GM12878 (cell line): Measurements from ENCODE around the gene VAV2. TPM values are rescaled to one million over a fixed set of nuclear protein-coding genes. Genes with fewer than 3 reads are reported as not detected.
A peak's percentile ranks its signal among the peaks of the same experiment; 100 is the strongest.

Experiments used
- ATAC-seq: fragments of 200-7000 bp; cut with Tn5 transposase; 3 replicates; pipeline ENCODE4 v1.9.1; 2020; ENCODE audit warnings: mild to moderate bottlenecking, moderate library complexity
- BruUV-seq: library from RNA; stranded (reverse); fragments of 400-500 nt; replicated peaks from 2 replicates; lab custom pipeline; 2021; lab: Mats Ljungman, UMichigan
- CTCF ChIA-PET: fragments of 300-600 bp; sonication (Branson Sonifier 250); formaldehyde crosslinking; extraction: SDS; loops from one replicate; lab custom pipeline; 2021; ENCODE audit warnings: inconsistent platforms; lab: Yijun Ruan, JAX
- POLR2A ChIA-PET: fragments of 350-600 bp; formaldehyde crosslinking; extraction: SDS; loops from one replicate; lab custom pipeline; 2021; ENCODE audit warnings: inconsistent platforms; lab: Charles Lee
- RAD21 ChIA-PET: fragments of 300-600 bp; sonication (Branson Sonifier 250); formaldehyde crosslinking; loops from one replicate; lab custom pipeline; 2023; ENCODE audit warnings: antibody characterized with exemption; ENCODE audit not compliant: unreplicated experiment; lab: Charles Lee
- SMC1A ChIA-PET: fragments of 300-600 bp; sonication (Branson Sonifier 250); formaldehyde crosslinking; loops from one replicate; lab custom pipeline; 2023; ENCODE audit not compliant: unreplicated experiment, uncharacterized antibody; lab: Charles Lee
- DNase-seq: peaks from one replicate; pipeline ENCODE4 v3.0.0-alpha.2; 2011; ENCODE audit warnings: low read depth, low spot score
- FAIRE-seq: peaks from 3 replicates; lab custom pipeline; 2011; peaks lifted over from hg19 to GRCh38; lab: Jason Lieb, UNC
- H2AFZ ChIP-seq: 2 replicates; pipeline ENCODE4 v1.6.0; 2011; ENCODE audit warnings: low read depth, low read length, control low read depth; ENCODE audit not compliant: control insufficient read depth
- H3K27ac ChIP-seq: 2 replicates; pipeline ENCODE4 v1.5.1; 2011; ENCODE audit warnings: control low read depth; ENCODE audit not compliant: control insufficient read depth, insufficient read depth
- H3K27me3 ChIP-seq, 2 experiments: replicated peaks in 1 of 2; 2 replicates each; pipeline versions ENCODE4 v1.6.0 to v1.6.1; 2011; ENCODE audit warnings: low read length in 1 of 2; ENCODE audit not compliant: control insufficient read depth in 2 of 2, insufficient read depth in 2 of 2
- H3K36me3 ChIP-seq, 2 experiments: 2 replicates each; pipeline ENCODE4 v1.5.1; 2011; ENCODE audit warnings: low read length in 1 of 2; ENCODE audit not compliant: control insufficient read depth in 2 of 2, insufficient read depth in 2 of 2
- H3K4me1 ChIP-seq: 2 replicates; pipeline ENCODE4 v1.6.1; 2011; ENCODE audit warnings: mild to moderate bottlenecking, low read length, moderate library complexity, mixed read lengths; ENCODE audit not compliant: control insufficient read depth, insufficient read depth
- H3K4me2 ChIP-seq: 2 replicates; pipeline ENCODE4 v1.6.0; 2011; ENCODE audit warnings: control low read depth; ENCODE audit not compliant: control insufficient read depth, insufficient read depth
- H3K4me3 ChIP-seq: fragments of 200-600 bp; sonication (generic); 2 replicates; pipeline ENCODE4 v1.5.1; 2016
- H3K79me2 ChIP-seq: 2 replicates; pipeline ENCODE4 v1.6.0; 2011; ENCODE audit warnings: low read length; ENCODE audit not compliant: control insufficient read depth, insufficient read depth
- H3K9ac ChIP-seq: 2 replicates; pipeline ENCODE4 v1.8.0; 2011; ENCODE audit warnings: low read length, control low read depth, mixed read lengths; ENCODE audit not compliant: control insufficient read depth, insufficient read depth
- H3K9me3 ChIP-seq: replicated peaks from 3 replicates; pipeline ENCODE4 v1.5.1; 2011; ENCODE audit warnings: mild to moderate bottlenecking, low read length; ENCODE audit not compliant: control insufficient read depth, insufficient read depth
- H4K20me1 ChIP-seq: 2 replicates; pipeline ENCODE4 v1.6.0; 2011; ENCODE audit not compliant: control insufficient read depth, insufficient read depth
- BHLHE40 ChIP-seq, 2 experiments: fragments of 450-650 bp in 1 of 2; IDR thresholded peaks; 2 replicates each; pipeline ENCODE4 v1.6.1; 2011 to 2017; ENCODE audit warnings: low read depth in 2 of 2, borderline replicate concordance in 1 of 2, improper control_type of control experiment in 1 of 2, low read length in 1 of 2, mild to moderate bottlenecking in 1 of 2
- HDGF ChIP-seq: fragments of 450-650 bp; IDR thresholded peaks from 2 replicates; pipeline ENCODE4 v1.6.1; 2016; ENCODE audit warnings: antibody characterized with exemption
- NRF1 ChIP-seq: conservative IDR thresholded peaks from 2 replicates; pipeline ENCODE4 v1.6.1; 2011; ENCODE audit warnings: mild to moderate bottlenecking, low read depth, low read length, improper control_type of control experiment
- PBX3 ChIP-seq: IDR thresholded peaks from 2 replicates; pipeline ENCODE4 v1.6.1; 2011; ENCODE audit warnings: mild to moderate bottlenecking, low read depth, low read length, moderate library complexity; ENCODE audit not compliant: insufficient replicate concordance
- RELA ChIP-seq: fragments of 450-650 bp; IDR thresholded peaks from 2 replicates; pipeline ENCODE4 v1.8.0; 2014; ENCODE audit warnings: borderline replicate concordance; ENCODE audit not compliant: partially characterized antibody
- WGBS: methylation state at CpG from one replicate; pipeline ENCODE4 v1.1.6; 2016; ENCODE audit warnings: low lambda C conversion rate; ENCODE audit not compliant: insufficient replicate concordance, insufficient coverage; ENCODE audit errors: missing lambda C conversion rate; 5-methylcytosine and 5-hydroxymethylcytosine counted together
- in situ Hi-C: fragments of 300-500 bp; cut with MboI; formaldehyde crosslinking; loops from 9 replicates; pipeline ENCODE4 v1.14.3; 2018; ENCODE audit warnings: mixed read lengths
- intact Hi-C: fragments of 100-400 bp; cut with micrococcal nuclease; formaldehyde crosslinking; loops from one replicate; pipeline ENCODE4 v1.14.2; 2022; ENCODE audit not compliant: unreplicated experiment
- polyA plus RNA-seq, 11 experiments: library from polyadenylated mRNA; depleted of rRNA in 4 of 11; unstranded in 6 of 11; stranded (reverse) in 5 of 11; fragments of >200 nt; fragmentation: Nextera tagmentation in 4 of 11; fragmentation: Illumina TruSeq in 1 of 11; extraction: Ambion mirVana in 4 of 11; extraction: Trizol in 1 of 11; gene quantifications; 1 replicate in 1 of 11; 2 replicates in 10 of 11; pipeline versions ENCODE4 v1.2.1 to v1.2.3, GENCODE V29; 2011 to 2016; ENCODE audit warnings: inconsistent platforms in 2 of 11, missing spikeins in 2 of 11, low read depth in 1 of 11
- total RNA-seq, 4 experiments: library from RNA; depleted of rRNA in 3 of 4; stranded (reverse); fragments of >200 nt in 3 of 4; fragmentation: Illumina TruSeq in 1 of 4; extraction: Trizol in 1 of 4; gene quantifications; 2 replicates each; pipeline versions ENCODE4 v1.2.1 to v1.2.3, GENCODE V29; 2013 to 2021
- TF ChIP-seq, protein P1 (sequence below): fragments of 150-350 bp; IDR thresholded peaks from 2 replicates; pipeline ENCODE4 v1.6.1; 2016; ENCODE audit warnings: low read depth, low read length

VAV2 gene
- total and polyA plus RNA-seq, 10 of the 15 experiments (the other 5 are each of a cell fraction or from before 2014, with no cell fraction given): 0.13 to 43.9 (median 16.9) TPM

DNA sequence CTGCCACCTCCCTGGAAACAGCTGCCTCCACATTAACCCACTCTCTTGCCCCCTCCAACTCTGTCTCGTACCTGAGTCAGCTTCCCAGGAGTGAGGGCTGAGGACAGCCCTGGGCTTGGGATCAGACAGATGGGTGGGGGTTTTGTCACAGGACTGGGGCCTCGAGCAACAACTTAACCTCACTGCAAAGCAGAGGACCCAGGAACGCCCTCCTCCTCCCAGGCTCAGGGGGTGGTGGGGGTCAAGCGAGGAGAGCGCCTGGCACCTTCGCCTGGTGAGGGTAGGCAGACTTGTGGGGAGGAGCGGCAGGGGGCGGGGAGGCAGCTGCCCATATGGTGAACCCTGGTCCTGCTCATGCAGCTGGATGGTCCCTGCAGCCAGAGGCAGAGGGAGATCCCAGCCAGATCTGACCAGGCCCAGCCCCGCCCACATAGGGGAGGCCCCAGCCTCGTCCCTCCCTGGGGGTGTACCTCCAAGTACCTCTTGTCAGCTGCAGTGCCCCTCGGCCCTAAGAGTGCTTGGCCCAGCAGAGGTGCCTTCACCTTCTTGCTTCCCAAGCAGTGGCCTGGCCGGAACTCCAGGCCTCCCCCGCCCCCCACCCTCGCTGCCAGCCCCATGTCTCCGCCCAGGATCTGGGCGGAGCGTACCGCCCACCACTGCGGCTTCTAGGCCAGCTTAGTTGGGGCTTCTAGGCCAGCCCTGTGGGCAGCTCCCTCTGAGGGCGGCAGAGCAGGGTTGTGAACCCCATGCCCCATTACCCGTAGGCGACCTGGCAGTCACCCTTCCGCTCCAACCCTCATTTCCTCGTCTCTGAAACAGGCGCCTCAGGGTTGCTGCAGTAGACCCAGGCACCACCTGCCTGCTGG lies 254.1 kb downstream of the VAV2 start, which contains the start of gene SARDH:
SARDH (minus strand) TSS at position 579 of the 866 bp plus-strand sequence. CDS start 4,179 bp downstream, outside the sequence.
- BruUV-seq: no TSS peak
- peak within 1 kb of the TSS; percentile 64 for H3K4me2 ChIP-seq
- no peaks in the 10 kb centered on the region for H3K79me2 ChIP-seq
- peak; percentile 81 for ATAC-seq
- DNase-seq: no peak
- ChIA-PET RAD21 (interaction anchor here (1.2 kb wide), 1 partner anchor 255 kb away, joined by 3 read pairs; no protein-coding TSS in a partner anchor), POLR2A (interaction anchor here (0.5 kb wide), 1 partner anchor 165 kb away, joined by 6 read pairs; no protein-coding TSS in a partner anchor), SMC1A (interaction anchor here (1.9 kb wide), 1 partner anchor 256 kb away, joined by 8 read pairs; no protein-coding TSS in a partner anchor), CTCF (interaction anchor here (0.7 to 1.3 kb wide), 3 partner anchors 8 to 255 kb away, joined by 4 to 5 read pairs (median 5); no protein-coding TSS in a partner anchor)
- H3K9ac ChIP-seq: no peak within 1 kb of the TSS
- no peaks in the 10 kb centered on the region for H3K9me3 ChIP-seq
- no peaks in the 10 kb centered on the region for H4K20me1 ChIP-seq
- in situ Hi-C loops (no loop called here), intact Hi-C loops (no loop called here)
- TF ChIP-seq NRF1 (no peak), PBX3 (no peak), RELA (no peak), HDGF (0 out of 2 replicates have a peak, but pooled peaks have one; percentile 35), BHLHE40 (IDR thresholded peaks at IDR 0.05; ENCODE audit: borderline replicate concordance in 1 of 2, low read depth in 2 of 2, low read length in 1 of 2) (no peak)
- TF ChIP-seq, protein P1, sequence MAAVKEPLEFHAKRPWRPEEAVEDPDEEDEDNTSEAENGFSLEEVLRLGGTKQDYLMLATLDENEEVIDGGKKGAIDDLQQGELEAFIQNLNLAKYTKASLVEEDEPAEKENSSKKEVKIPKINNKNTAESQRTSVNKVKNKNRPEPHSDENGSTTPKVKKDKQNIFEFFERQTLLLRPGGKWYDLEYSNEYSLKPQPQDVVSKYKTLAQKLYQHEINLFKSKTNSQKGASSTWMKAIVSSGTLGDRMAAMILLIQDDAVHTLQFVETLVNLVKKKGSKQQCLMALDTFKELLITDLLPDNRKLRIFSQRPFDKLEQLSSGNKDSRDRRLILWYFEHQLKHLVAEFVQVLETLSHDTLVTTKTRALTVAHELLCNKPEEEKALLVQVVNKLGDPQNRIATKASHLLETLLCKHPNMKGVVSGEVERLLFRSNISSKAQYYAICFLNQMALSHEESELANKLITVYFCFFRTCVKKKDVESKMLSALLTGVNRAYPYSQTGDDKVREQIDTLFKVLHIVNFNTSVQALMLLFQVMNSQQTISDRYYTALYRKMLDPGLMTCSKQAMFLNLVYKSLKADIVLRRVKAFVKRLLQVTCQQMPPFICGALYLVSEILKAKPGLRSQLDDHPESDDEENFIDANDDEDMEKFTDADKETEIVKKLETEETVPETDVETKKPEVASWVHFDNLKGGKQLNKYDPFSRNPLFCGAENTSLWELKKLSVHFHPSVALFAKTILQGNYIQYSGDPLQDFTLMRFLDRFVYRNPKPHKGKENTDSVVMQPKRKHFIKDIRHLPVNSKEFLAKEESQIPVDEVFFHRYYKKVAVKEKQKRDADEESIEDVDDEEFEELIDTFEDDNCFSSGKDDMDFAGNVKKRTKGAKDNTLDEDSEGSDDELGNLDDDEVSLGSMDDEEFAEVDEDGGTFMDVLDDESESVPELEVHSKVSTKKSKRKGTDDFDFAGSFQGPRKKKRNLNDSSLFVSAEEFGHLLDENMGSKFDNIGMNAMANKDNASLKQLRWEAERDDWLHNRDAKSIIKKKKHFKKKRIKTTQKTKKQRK: no peak
- no peak for FAIRE-seq
- H2AFZ ChIP-seq: peak within 1 kb of the TSS; percentile 63
- no peak within 1 kb of the TSS for H3K4me3 ChIP-seq
- 20% methylated on average over 25 of the region's 25 CpGs for WGBS
- H3K27me3 ChIP-seq: no peaks in the 10 kb centered on the region; a peak in 1 of 4 replicates
- no peaks in the 10 kb centered on the region for H3K4me1 ChIP-seq
- no peaks in the 10 kb centered on the region; a peak in 1 of 4 replicates for H3K36me3 ChIP-seq
- H3K27ac ChIP-seq: no peak within 1 kb of the TSS
